ENCODE results near the gene PSD.
"Not testable (repeated sequence)": the region's sequence is repeated elsewhere in the genome, so short reads cannot be mapped to it uniquely, and the experiment has no call there.

PSD gene

DNA sequence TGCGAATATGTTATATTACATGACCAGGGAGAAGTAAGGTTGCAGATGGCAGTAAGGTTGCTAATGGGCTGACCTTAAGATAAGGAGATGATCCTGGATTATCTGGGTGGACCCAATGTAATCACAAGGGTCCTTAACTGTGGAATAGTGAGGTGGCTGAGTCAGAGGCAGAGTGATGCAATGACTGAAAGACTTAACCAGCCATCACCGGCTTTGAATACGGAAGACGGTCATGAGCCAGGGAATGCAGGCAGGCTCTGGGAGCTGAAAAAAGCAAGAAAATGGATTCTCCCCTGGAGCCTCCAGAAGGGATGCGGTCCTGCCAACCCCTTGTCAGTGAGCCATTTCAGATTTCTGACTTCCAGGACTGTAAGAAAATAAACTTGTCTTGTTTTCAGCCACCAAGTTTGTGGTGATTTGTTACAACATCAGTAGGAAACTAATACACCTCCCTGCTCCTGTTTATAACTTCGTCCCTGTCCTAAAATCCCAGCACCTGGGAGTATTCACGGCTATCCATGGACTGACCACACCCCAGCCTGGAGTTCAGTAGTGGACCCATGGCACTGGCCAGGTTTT, 37.4 kb upstream of the PSD start:
- H3K27ac ChIP-seq (ENCODE audit: insufficient read depth, low read depth, low read length, poor library complexity, severe bottlenecking), result no peak overlapping the region
- no peaks in the 10 kb centered on the region for H3K36me3 ChIP-seq (ENCODE audit: control insufficient read depth, insufficient read depth, low read length)
- H3K9me3 ChIP-seq (ENCODE audit: control insufficient read depth, low read length), result no peaks in the 10 kb centered on the region
- 87% methylated on average over 7 of the region's 7 CpGs for WGBS, 2 experiments
- H3K4me1 ChIP-seq (ENCODE audit: control insufficient read depth, insufficient read depth, low read length), result peaks cover 17% of the 10 kb centered on the region
- no peak overlapping the region for H3K4me3 ChIP-seq (ENCODE audit: insufficient read depth, low read depth, low read length)
- H3K27me3 ChIP-seq (ENCODE audit: control insufficient read depth, insufficient read depth, low read length, poor library complexity, severe bottlenecking), result peaks cover 6% of the 10 kb centered on the region

DNA sequence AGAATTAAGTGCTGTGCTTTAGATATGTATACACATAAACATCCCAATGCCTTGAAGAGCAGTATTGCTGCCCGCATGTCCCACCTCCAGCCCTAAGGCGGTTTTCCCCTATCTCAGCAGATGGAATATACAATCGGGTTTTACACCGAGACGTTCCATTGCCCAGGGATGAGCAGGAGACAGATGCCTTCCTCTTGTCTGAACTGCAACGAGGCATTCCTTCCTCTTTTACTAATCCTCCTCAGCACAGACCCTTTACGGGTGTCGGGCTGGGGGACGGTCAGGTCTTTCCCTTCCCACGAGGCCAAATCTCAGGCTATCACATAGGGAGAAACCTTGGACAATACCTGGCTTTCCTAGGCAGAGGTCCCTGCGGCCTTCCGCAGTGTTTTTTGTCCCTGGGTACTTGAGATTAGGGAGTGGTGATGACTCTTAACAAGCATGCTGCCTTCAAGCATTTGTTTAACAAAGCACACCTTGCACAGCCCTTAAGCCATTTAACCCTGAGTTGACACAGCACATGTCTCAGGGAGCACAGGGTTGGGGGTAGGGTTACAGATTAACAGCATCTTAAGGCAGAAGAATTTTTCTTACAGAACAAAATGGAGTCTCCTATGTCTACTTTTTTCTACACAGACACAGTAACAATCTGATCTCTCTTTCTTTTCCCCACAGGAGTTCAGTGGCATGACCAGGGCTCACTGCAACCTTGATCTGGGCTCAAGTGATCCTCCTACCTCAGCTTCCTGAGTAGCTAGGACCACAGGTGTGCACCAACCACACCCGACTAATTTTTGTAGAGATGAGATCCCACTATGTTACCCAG, 36.3 kb upstream of the PSD start:
- not testable (repeated sequence) for H3K9me3 ChIP-seq (ENCODE audit: control insufficient read depth, low read length); H3K27ac ChIP-seq (ENCODE audit: insufficient read depth, low read depth, low read length, poor library complexity, severe bottlenecking); H3K36me3 ChIP-seq (ENCODE audit: control insufficient read depth, insufficient read depth, low read length); H3K4me3 ChIP-seq (ENCODE audit: insufficient read depth, low read depth, low read length)
- Histone ChIP-seq H3K27me3 (ENCODE audit: control insufficient read depth, insufficient read depth, low read length, poor library complexity, severe bottlenecking) (peaks cover 10% of the 10 kb centered on the region), H3K4me1 (ENCODE audit: control insufficient read depth, insufficient read depth, low read length) (peaks cover 15% of the 10 kb centered on the region)
- WGBS, 2 experiments, result 64 to 66% methylated on average over 13 of the region's 13 CpGs

DNA sequence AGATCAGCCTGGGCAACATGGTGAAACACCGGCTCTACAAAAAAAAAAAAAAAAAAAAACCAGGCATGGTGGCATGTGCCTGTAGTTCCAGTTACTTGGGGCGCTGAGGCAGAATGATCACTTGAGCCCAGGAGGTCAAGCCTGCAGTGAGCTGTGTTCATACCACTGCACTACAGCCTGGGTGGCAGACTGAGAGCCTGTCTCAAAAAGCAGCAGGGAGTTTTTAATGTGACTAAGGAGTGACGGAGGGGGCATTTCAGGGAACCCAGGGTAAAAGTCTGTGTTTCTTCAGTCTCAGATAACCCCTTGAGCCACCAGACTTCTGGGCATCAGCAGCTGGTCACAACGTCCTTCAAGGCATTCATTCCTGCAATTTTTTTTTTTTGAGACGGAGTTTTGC, 34.9 kb upstream of the PSD start:
- Histone ChIP-seq H3K36me3 (ENCODE audit: control insufficient read depth, insufficient read depth, low read length) (no peaks in the 10 kb centered on the region), H3K27ac (ENCODE audit: insufficient read depth, low read depth, low read length, poor library complexity, severe bottlenecking) (no peak overlapping the region), H3K9me3 (ENCODE audit: control insufficient read depth, low read length) (no peaks in the 10 kb centered on the region), H3K27me3 (ENCODE audit: control insufficient read depth, insufficient read depth, low read length, poor library complexity, severe bottlenecking) (peaks cover 10% of the 10 kb centered on the region), H3K4me3 (ENCODE audit: insufficient read depth, low read depth, low read length) (no peak overlapping the region), H3K4me1 (ENCODE audit: control insufficient read depth, insufficient read depth, low read length) (peaks cover 15% of the 10 kb centered on the region)
- WGBS, 2 experiments, result 83 to 86% methylated on average over 5 of the region's 5 CpGs

DNA sequence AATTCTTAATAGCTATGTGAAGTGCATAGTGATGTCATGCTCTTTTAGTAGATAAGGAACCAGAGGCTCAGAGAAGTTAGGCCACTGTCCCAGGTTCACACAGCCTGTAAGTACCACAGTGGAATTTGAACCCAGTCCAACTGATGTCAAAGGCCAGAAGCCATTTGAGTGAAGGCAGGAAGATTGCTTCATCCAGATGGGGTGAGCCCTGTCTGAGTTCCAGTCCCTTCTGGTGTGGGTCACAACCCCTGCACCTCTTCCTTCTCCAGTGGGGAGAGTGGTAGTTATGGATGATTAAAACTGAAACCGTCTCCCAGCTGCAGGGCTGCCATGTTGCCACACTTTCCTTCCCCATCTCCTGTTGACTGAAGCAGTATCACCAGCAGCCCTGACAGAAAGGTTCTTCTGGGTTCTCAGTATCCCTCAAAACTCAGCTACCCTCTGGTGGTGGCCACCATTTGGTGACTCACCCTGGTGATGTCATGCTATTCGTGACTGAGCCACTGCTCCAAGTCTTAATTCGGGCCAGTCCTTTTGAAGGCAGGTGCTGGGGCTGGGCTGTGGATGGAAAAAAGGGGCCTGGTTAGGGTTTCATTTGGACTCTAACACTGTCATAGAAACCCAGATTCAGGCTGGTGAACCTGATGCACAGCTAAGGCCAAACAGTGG, 34.2 kb upstream of the PSD start:
- Histone ChIP-seq H3K27ac (ENCODE audit: insufficient read depth, low read depth, low read length, poor library complexity, severe bottlenecking) (no peak overlapping the region), H3K36me3 (ENCODE audit: control insufficient read depth, insufficient read depth, low read length) (no peaks in the 10 kb centered on the region), H3K4me1 (ENCODE audit: control insufficient read depth, insufficient read depth, low read length) (peaks cover 15% of the 10 kb centered on the region), H3K4me3 (ENCODE audit: insufficient read depth, low read depth, low read length) (no peak overlapping the region), H3K9me3 (ENCODE audit: control insufficient read depth, low read length) (no peaks in the 10 kb centered on the region), H3K27me3 (ENCODE audit: control insufficient read depth, insufficient read depth, low read length, poor library complexity, severe bottlenecking) (peaks cover 10% of the 10 kb centered on the region)
- 78 to 85% methylated on average over 3 of the region's 3 CpGs for WGBS, 2 experiments

DNA sequence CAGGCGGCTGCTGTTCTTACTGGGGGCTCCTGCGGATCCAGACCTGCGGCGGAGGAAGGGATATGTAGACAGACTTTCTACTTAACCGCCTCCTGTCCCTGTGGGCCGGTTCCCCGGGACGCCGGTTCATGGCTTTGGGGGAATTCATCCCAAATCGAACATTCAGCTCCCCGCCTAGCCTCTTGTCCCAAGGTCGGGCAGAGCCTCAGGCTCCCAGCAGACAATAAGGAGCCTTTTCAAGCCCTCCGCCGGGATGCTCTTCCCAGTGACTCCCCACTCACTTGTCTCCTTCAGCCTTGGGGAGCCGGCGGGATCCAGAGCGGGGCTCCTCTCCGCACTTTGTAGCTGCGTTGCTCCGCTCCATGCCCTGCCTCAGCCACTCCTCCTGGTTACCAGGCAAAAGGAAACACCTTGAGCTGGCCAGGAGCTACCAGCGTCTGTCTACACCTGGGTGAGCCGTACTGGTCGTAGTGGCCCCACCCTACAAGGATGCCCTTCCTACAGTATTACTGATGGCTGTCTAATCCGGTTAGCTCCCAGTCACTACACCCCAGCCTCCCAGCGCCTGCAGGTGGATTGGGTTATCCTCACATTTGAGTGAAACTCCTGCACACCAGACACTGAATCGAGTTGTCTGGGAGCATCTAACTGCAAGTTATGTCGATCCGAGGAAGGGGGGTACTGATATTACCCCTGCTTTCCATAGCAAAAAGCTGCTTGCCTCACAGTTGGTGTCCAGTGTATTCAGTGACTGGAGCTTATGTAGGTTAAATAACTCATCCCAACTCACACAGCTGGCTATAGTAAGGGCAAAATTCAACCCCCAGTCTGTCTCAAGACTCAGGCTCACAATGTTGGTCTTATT, 32.8 kb upstream of the PSD start, which contains the start of gene C10orf95:
TSS of gene C10orf95 (minus strand) at position 439 of the 865 bp plus-strand sequence. CDS start 450 bp downstream, outside the sequence.
- Histone ChIP-seq H3K27ac (ENCODE audit: insufficient read depth, low read depth, low read length, poor library complexity, severe bottlenecking) (no peak within 1 kb of the TSS), H3K4me3 (ENCODE audit: insufficient read depth, low read depth, low read length) (peak within 1 kb of the TSS; percentile 61)

DNA sequence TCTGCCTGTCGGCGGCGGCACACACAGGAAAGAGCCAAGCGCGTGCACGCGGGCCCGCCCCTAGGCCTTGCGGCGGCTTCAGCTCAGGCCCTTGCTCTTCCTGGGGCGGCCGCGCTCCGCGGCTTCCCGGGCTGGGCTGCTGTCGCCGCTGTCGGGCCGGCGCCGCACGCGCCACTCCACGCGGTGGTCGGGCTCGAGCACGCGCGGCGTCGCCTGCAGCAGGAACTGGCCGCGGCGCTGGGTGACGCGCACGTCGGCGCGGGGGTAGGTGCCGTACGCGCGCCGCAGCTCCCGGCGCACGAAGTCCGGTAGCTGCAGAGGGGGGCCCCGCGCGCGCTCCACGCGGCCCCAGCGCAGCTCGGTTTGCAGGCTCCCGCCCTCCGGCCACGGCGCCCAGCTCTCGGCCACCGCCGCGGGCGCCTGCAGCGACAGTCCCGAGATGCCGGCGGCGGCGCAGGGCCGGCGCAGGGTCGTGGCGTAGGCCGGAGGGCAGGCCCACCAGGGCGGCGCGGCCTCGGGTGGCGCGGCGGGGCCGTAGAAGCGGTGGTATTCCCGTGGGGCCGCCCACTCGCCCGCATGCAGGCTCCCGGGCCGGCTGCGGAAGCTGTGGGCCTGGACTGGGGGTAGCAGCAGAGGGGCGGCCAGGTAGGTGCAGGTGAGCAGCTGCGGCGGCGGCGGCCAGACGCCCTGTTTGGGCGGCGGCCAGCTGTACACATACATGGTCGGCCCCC, 32.0 kb upstream of the PSD start:
- Histone ChIP-seq H3K36me3 (ENCODE audit: control insufficient read depth, insufficient read depth, low read length) (no peaks in the 10 kb centered on the region), H3K4me3 (ENCODE audit: insufficient read depth, low read depth, low read length) (peak overlapping the region; percentile 61), H3K27ac (ENCODE audit: insufficient read depth, low read depth, low read length, poor library complexity, severe bottlenecking) (no peak overlapping the region), H3K27me3 (ENCODE audit: control insufficient read depth, insufficient read depth, low read length, poor library complexity, severe bottlenecking) (peaks cover 10% of the 10 kb centered on the region), H3K4me1 (ENCODE audit: control insufficient read depth, insufficient read depth, low read length) (peaks cover 15% of the 10 kb centered on the region), H3K9me3 (ENCODE audit: control insufficient read depth, low read length) (no peaks in the 10 kb centered on the region)
- 0 to 1% methylated on average over 104 of the region's 104 CpGs for WGBS, 2 experiments

More for the DNA sequence above, 32.8 kb upstream of the PSD start, which contains the start of gene C10orf95:
- Histone ChIP-seq H3K9me3 (ENCODE audit: control insufficient read depth, low read length) (no peaks in the 10 kb centered on the region), H3K36me3 (ENCODE audit: control insufficient read depth, insufficient read depth, low read length) (no peaks in the 10 kb centered on the region), H3K4me1 (ENCODE audit: control insufficient read depth, insufficient read depth, low read length) (peaks cover 15% of the 10 kb centered on the region), H3K27me3 (ENCODE audit: control insufficient read depth, insufficient read depth, low read length, poor library complexity, severe bottlenecking) (peaks cover 10% of the 10 kb centered on the region)
- WGBS, 2 experiments, result 33 to 34% methylated on average over 28 of the region's 28 CpGs

DNA sequence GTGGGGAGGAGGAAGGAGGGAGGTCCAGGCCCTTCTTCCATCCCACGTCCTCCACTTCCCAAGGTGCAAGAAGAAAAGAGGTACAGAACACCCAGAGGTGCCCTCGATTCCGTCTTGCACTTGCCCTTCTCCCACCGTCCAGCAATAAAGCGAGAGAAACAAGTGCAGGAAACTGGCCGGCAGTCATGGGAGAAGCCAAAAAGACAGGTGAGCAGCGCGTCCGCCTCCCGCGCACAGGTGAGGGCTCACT, 31.5 kb upstream of the PSD start:
- H3K4me3 ChIP-seq (ENCODE audit: insufficient read depth, low read depth, low read length), result peak overlapping the region; percentile 61
- H3K27ac ChIP-seq (ENCODE audit: insufficient read depth, low read depth, low read length, poor library complexity, severe bottlenecking), result no peak overlapping the region
- H3K9me3 ChIP-seq (ENCODE audit: control insufficient read depth, low read length), result no peaks in the 10 kb centered on the region
- peaks cover 15% of the 10 kb centered on the region for H3K4me1 ChIP-seq (ENCODE audit: control insufficient read depth, insufficient read depth, low read length)
- 0% methylated on average over 11 of the region's 11 CpGs for WGBS, 2 experiments
- H3K36me3 ChIP-seq (ENCODE audit: control insufficient read depth, insufficient read depth, low read length), result no peaks in the 10 kb centered on the region
- peaks cover 10% of the 10 kb centered on the region for H3K27me3 ChIP-seq (ENCODE audit: control insufficient read depth, insufficient read depth, low read length, poor library complexity, severe bottlenecking)

DNA sequence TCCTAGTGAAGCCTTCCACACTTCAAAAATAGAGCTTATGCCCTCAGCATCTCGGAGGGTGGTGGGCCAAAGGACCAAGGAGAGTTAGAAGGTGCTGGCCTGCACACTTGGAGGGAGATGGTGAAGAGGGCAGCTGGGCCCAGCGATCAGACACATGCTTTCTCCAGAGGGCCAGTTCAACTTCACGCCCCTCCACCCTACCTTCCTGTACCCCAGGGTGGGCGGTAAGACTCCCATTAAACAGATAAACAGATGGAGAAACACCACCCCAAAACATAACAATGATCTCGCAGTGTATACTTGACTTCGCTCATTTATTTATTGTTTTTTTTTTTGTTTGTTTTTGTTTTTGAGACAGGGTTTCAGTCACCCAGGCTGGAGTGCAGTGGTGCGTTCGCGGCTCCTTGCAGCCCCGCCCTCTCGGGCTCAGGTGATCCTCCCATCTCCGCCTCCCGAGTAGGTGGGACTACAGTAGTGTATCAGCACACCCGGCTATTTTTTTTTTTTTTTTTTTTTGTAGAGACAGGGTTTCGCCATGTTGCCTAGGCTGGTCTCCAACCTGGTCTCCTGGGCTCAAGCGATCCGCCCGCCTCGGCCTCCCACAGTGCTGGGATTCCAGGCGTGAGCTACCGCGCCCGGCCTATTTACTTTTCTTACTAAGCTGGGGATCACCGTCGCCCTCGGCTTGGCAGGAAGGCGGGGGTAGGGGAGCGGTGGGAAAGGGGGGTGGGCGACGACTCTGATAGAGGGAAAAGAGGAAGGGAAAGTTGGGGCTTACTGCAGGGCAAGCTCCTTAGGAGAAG, 30.9 kb upstream of the PSD start:
- H3K9me3 ChIP-seq (ENCODE audit: control insufficient read depth, low read length), result no peaks in the 10 kb centered on the region
- H3K27me3 ChIP-seq (ENCODE audit: control insufficient read depth, insufficient read depth, low read length, poor library complexity, severe bottlenecking), result peaks cover 10% of the 10 kb centered on the region
- WGBS, 2 experiments, result 11% methylated on average over 30 of the region's 30 CpGs
- H3K4me1 ChIP-seq (ENCODE audit: control insufficient read depth, insufficient read depth, low read length), result peaks cover 15% of the 10 kb centered on the region
- H3K27ac ChIP-seq (ENCODE audit: insufficient read depth, low read depth, low read length, poor library complexity, severe bottlenecking), result no peak overlapping the region
- no peaks in the 10 kb centered on the region for H3K36me3 ChIP-seq (ENCODE audit: control insufficient read depth, insufficient read depth, low read length)
- peak overlapping the region; percentile 61 for H3K4me3 ChIP-seq (ENCODE audit: insufficient read depth, low read depth, low read length)

DNA sequence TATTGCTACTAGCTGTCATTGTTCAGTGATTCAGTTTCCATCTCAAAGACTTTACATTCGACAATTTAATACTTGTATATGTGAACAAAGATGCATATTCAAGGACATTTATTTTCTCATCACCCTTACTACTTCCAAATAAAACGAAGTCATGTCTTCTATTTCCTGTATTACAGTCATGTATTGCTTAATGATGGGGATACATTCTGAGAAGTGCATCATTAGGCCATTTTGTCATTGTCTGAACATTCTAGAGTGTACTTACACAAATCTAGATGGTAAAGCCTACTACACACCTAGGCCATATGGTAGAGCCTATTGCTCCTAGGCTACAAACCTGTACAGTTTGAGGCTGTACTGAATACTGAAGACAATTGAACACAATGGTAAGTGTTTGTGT, 26.3 kb upstream of the PSD start:
- Histone ChIP-seq H3K27ac (ENCODE audit: insufficient read depth, low read depth, low read length, poor library complexity, severe bottlenecking) (no peak overlapping the region), H3K4me1 (ENCODE audit: control insufficient read depth, insufficient read depth, low read length) (no peaks in the 10 kb centered on the region), H3K36me3 (ENCODE audit: control insufficient read depth, insufficient read depth, low read length) (no peaks in the 10 kb centered on the region), H3K9me3 (ENCODE audit: control insufficient read depth, low read length) (no peaks in the 10 kb centered on the region), H3K4me3 (ENCODE audit: insufficient read depth, low read depth, low read length) (no peak overlapping the region), H3K27me3 (ENCODE audit: control insufficient read depth, insufficient read depth, low read length, poor library complexity, severe bottlenecking) (no peaks in the 10 kb centered on the region)
- 88 to 90% methylated on average over 2 of the region's 2 CpGs for WGBS, 2 experiments
